ENCODE measurements around the gene CHRNG. TPM values are rescaled to one million over a fixed set of nuclear protein-coding genes. Genes with fewer than 3 reads are reported as not detected.
A peak's percentile ranks its signal among the peaks of the same experiment; 100 is the strongest.
"Not testable (repeated sequence)": the region's sequence is repeated elsewhere in the genome, so short reads cannot be mapped to it uniquely, and the experiment has no call there.

The CHRNG gene
- total RNA-seq, 2 experiments from 2014 or later = not detected

DNA sequence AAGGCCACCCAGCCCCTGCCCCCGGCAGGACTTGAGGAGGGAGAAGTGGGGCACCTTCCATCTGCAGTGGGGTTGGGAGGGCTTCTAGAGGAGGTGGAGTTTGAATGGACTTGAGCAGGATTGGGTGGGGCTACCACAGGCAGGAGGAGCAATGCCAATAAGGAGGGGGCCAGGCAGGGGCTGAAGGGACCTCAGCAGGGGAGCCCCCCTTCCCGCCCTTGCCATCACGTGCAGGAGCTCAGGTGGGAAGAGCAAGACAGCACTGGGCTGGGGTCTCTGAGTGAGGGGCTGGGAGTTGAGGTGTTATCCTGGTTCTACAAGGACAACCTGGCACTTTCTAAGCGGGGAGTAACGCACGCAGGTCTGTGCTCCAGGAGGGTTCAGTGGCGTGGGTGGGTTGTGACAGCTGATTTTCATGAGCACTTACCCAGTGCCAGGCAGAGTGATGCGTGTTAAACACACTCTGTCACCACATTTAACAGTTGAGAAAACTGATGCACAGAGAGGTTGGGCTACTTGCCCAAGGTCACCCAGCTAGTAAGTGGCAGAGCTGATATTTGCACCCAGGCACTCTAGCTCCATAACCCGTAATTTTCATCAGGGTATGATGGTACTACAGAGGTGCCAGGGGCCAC is 8.7 kb upstream of the CHRNG start:
- H3K27ac Mint-ChIP-seq = no peak overlapping the region
- intact Hi-C loops (cut with DNase I, micrococcal nuclease) = no loop called here
- H3K4me3 Mint-ChIP-seq = no peak overlapping the region
- CTCF ChIA-PET = no interaction called here
- peaks cover 19% of the 10 kb centered on the region for H3K27me3 Mint-ChIP-seq
- DNase-seq = no peak
- no peaks in the 10 kb centered on the region for H3K9me3 Mint-ChIP-seq (ENCODE audit: low read depth)
- H3K4me1 Mint-ChIP-seq = peaks cover 11% of the 10 kb centered on the region
- H3K36me3 Mint-ChIP-seq (ENCODE audit: low read depth) = no peaks in the 10 kb centered on the region
- POLR2A ChIA-PET = no interaction called here
- no peak for ATAC-seq

- H3K27ac Mint-ChIP-seq = no peak overlapping the region
- ATAC-seq (no peak), DNase-seq (no peak)
- H3K9me3 Mint-ChIP-seq (ENCODE audit: low read depth) = no peaks in the 10 kb centered on the region
- ChIA-PET CTCF (no interaction called here), POLR2A (no interaction called here)
- peaks cover 11% of the 10 kb centered on the region for H3K4me1 Mint-ChIP-seq
- peaks cover 17% of the 10 kb centered on the region for H3K27me3 Mint-ChIP-seq
- intact Hi-C loops (cut with DNase I, micrococcal nuclease) = no loop called here
- no peaks in the 10 kb centered on the region for H3K36me3 Mint-ChIP-seq (ENCODE audit: low read depth)
- no peak overlapping the region for H3K4me3 Mint-ChIP-seq
Measured at GRCh38 chr2:232532419-232532818, 7.1 kb upstream of the CHRNG start.

GRCh38 chr2:232532821-232533220 is 6.7 kb upstream of the CHRNG start:
- POLR2A ChIA-PET; intact Hi-C loops (cut with DNase I, micrococcal nuclease); H3K36me3 Mint-ChIP-seq (ENCODE audit: low read depth); CTCF ChIA-PET; H3K4me3 Mint-ChIP-seq; DNase-seq; H3K9me3 Mint-ChIP-seq (ENCODE audit: low read depth); ATAC-seq; H3K27ac Mint-ChIP-seq: not testable (repeated sequence)
- Mint-ChIP-seq H3K4me1 (peaks cover 11% of the 10 kb centered on the region), H3K27me3 (peaks cover 17% of the 10 kb centered on the region)

GRCh38 chr2:232533944-232534710 is 5.4 kb upstream of the CHRNG start:
- ATAC-seq (no peak), DNase-seq (no peak)
- ChIA-PET CTCF (no interaction called here), POLR2A (no interaction called here)
- no peak overlapping the region for H3K27ac Mint-ChIP-seq
- H3K4me1 Mint-ChIP-seq = peaks cover 2% of the 10 kb centered on the region
- intact Hi-C loops (cut with DNase I, micrococcal nuclease) = no loop called here
- no peaks in the 10 kb centered on the region for H3K9me3 Mint-ChIP-seq (ENCODE audit: low read depth)
- H3K27me3 Mint-ChIP-seq = peaks cover 9% of the 10 kb centered on the region
- no peak overlapping the region for H3K4me3 Mint-ChIP-seq
- H3K36me3 Mint-ChIP-seq (ENCODE audit: low read depth) = no peaks in the 10 kb centered on the region

GRCh38 chr2:232534940-232535651 is 4.4 kb upstream of the CHRNG start:
- intact Hi-C loops (cut with DNase I, micrococcal nuclease) = no loop called here
- no peaks in the 10 kb centered on the region for H3K36me3 Mint-ChIP-seq (ENCODE audit: low read depth)
- ATAC-seq = no peak
- ChIA-PET POLR2A (no interaction called here), CTCF (no interaction called here)
- H3K27ac Mint-ChIP-seq = no peak overlapping the region
- DNase-seq = no peak
- H3K27me3 Mint-ChIP-seq = peaks cover 8% of the 10 kb centered on the region
- no peaks in the 10 kb centered on the region for H3K4me1 Mint-ChIP-seq
- no peak overlapping the region for H3K4me3 Mint-ChIP-seq
- H3K9me3 Mint-ChIP-seq (ENCODE audit: low read depth) = no peaks in the 10 kb centered on the region

GRCh38 chr2:232535761-232536530 is 3.5 kb upstream of the CHRNG start:
- no peaks in the 10 kb centered on the region for H3K36me3 Mint-ChIP-seq (ENCODE audit: low read depth)
- H3K4me1 Mint-ChIP-seq = no peaks in the 10 kb centered on the region
- H3K4me3 Mint-ChIP-seq = no peak overlapping the region
- CTCF ChIA-PET = no interaction called here
- no peaks in the 10 kb centered on the region for H3K9me3 Mint-ChIP-seq (ENCODE audit: low read depth)
- ATAC-seq (no peak), DNase-seq (no peak)
- H3K27ac Mint-ChIP-seq = no peak overlapping the region
- intact Hi-C loops (cut with DNase I, micrococcal nuclease) = no loop called here
- POLR2A ChIA-PET = no interaction called here
- peaks cover 8% of the 10 kb centered on the region for H3K27me3 Mint-ChIP-seq

GRCh38 chr2:232537079-232537478 is 2.4 kb upstream of the CHRNG start:
- Mint-ChIP-seq H3K36me3 (ENCODE audit: low read depth) (no peaks in the 10 kb centered on the region), H3K27me3 (peaks cover 7% of the 10 kb centered on the region), H3K4me1 (no peaks in the 10 kb centered on the region), H3K27ac (no peak overlapping the region), H3K9me3 (ENCODE audit: low read depth) (no peaks in the 10 kb centered on the region), H3K4me3 (no peak overlapping the region)
- CTCF ChIA-PET = interaction anchor here (0.5 kb wide), 2 partner anchors 83 to 593 kb away, joined by 3 read pairs; no protein-coding TSS in a partner anchor
- intact Hi-C loops (cut with DNase I, micrococcal nuclease) = no loop called here
- POLR2A ChIA-PET = no interaction called here
- ATAC-seq = peak; percentile 55
- DNase-seq = peak; percentile 57

DNA sequence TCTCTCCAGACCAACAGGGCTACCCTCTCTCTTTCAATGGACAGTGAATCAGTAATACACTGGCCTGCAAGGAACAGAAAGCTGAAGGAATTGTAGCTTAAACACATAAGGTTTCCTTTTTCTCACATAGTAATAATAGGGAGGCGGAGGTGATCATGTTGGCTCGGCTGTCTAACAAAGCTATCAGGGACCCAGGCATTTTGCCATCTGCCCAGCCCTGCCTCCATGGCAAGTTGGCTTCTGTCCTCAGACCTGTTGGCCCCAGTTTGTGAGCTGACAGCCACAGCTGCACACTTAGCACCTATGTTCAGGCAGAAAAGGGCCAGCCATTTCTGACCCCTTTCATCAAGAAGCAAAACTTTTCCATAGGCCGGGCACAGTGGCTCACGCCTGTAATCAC is 2.0 kb upstream of the CHRNG start:
- ATAC-seq (no peak), DNase-seq (peak; percentile 1)
- Mint-ChIP-seq H3K4me1 (no peaks in the 10 kb centered on the region), H3K36me3 (ENCODE audit: low read depth) (no peaks in the 10 kb centered on the region), H3K27me3 (peaks cover 7% of the 10 kb centered on the region), H3K27ac (no peak overlapping the region), H3K4me3 (no peak overlapping the region), H3K9me3 (ENCODE audit: low read depth) (no peaks in the 10 kb centered on the region)
- intact Hi-C loops (cut with DNase I, micrococcal nuclease) = no loop called here
- CTCF ChIA-PET = interaction anchor here (0.5 to 0.8 kb wide), 2 partner anchors 83 to 277 kb away, joined by 3 read pairs; no protein-coding TSS in a partner anchor
- POLR2A ChIA-PET = no interaction called here

GRCh38 chr2:232538671-232539070 is 821 bp upstream of the CHRNG start:
- ChIA-PET POLR2A (interaction anchor here (0.6 kb wide), 1 partner anchor 21 kb away, joined by 3 read pairs; no protein-coding TSS in a partner anchor), CTCF (interaction anchor here (0.5 to 1.0 kb wide), 2 partner anchors 14 to 15 kb away, joined by 4 read pairs; no protein-coding TSS in a partner anchor)

GRCh38 chr2:232540441-232541041 is 1.0 kb downstream of the CHRNG start:
- ATAC-seq (no peak), DNase-seq (no peak)
- no peak overlapping the region for H3K27ac Mint-ChIP-seq
- CTCF ChIA-PET = no interaction called here
- H3K27me3 Mint-ChIP-seq = peaks cover 2% of the 10 kb centered on the region
- H3K36me3 Mint-ChIP-seq (ENCODE audit: low read depth) = peaks cover 7% of the 10 kb centered on the region
- POLR2A ChIA-PET = no interaction called here
- H3K4me3 Mint-ChIP-seq = no peak overlapping the region
- H3K4me1 Mint-ChIP-seq = no peaks in the 10 kb centered on the region
- H3K9me3 Mint-ChIP-seq (ENCODE audit: low read depth) = no peaks in the 10 kb centered on the region
- intact Hi-C loops (cut with DNase I, micrococcal nuclease) = no loop called here

More at GRCh38 chr2:232538671-232539070, 821 bp upstream of the CHRNG start:
- H3K4me1 Mint-ChIP-seq = no peaks in the 10 kb centered on the region
- no peak overlapping the region for H3K27ac Mint-ChIP-seq
- no peaks in the 10 kb centered on the region for H3K9me3 Mint-ChIP-seq (ENCODE audit: low read depth)
- ATAC-seq (no peak), DNase-seq (no peak)
- no peak overlapping the region for H3K4me3 Mint-ChIP-seq
- H3K36me3 Mint-ChIP-seq (ENCODE audit: low read depth) = peaks cover 2% of the 10 kb centered on the region
- peaks cover 2% of the 10 kb centered on the region for H3K27me3 Mint-ChIP-seq
- intact Hi-C loops (cut with DNase I, micrococcal nuclease) = no loop called here
